Measurements from ENCODE around the gene S100A7.

DNA sequence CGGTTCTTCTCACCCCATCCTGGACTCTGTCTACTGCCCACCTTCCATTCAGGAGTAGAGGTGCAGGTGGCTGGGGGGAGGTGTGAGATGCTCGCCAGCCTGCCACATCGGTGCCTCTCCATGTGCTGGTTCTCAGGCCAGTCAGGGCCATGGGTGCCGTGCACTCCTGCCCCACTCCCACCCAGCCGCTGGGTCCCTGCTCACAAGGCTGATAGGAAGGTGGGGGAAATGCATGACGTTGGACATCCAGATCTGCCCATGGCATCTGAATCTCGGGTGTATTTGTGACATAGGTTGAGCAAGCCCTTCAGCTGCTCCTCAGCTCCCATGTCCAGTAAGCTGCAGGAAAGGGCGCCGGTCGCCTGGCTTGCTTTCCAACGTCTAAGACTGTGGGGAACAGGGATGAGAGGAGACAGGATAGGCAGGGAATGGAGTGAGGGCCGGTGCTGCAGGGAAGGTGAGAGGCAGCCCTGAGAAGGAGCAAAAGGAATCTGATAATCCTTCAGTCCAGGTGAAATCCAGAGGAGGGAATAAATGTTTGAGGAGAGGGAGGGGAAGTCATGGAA is 32.3 kb downstream of the S100A7 start:
- TF ChIP-seq, protein P1, sequence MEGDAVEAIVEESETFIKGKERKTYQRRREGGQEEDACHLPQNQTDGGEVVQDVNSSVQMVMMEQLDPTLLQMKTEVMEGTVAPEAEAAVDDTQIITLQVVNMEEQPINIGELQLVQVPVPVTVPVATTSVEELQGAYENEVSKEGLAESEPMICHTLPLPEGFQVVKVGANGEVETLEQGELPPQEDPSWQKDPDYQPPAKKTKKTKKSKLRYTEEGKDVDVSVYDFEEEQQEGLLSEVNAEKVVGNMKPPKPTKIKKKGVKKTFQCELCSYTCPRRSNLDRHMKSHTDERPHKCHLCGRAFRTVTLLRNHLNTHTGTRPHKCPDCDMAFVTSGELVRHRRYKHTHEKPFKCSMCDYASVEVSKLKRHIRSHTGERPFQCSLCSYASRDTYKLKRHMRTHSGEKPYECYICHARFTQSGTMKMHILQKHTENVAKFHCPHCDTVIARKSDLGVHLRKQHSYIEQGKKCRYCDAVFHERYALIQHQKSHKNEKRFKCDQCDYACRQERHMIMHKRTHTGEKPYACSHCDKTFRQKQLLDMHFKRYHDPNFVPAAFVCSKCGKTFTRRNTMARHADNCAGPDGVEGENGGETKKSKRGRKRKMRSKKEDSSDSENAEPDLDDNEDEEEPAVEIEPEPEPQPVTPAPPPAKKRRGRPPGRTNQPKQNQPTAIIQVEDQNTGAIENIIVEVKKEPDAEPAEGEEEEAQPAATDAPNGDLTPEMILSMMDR (conservative IDR thresholded peaks at IDR 0.05 in 1 of 2, IDR thresholded peaks at IDR 0.05 in 1 of 2; ENCODE audit: extremely low read depth in 1 of 2, insufficient read depth in 1 of 2, low read depth in 1 of 2, low read length in 2 of 2), result no peak
- no peak for TF ChIP-seq EZH2 (IDR thresholded peaks at IDR 0.05; ENCODE audit: borderline replicate concordance, low read length)
